ENCODE measurements around the gene IL17REL.

- TF ChIP-seq, protein P1, sequence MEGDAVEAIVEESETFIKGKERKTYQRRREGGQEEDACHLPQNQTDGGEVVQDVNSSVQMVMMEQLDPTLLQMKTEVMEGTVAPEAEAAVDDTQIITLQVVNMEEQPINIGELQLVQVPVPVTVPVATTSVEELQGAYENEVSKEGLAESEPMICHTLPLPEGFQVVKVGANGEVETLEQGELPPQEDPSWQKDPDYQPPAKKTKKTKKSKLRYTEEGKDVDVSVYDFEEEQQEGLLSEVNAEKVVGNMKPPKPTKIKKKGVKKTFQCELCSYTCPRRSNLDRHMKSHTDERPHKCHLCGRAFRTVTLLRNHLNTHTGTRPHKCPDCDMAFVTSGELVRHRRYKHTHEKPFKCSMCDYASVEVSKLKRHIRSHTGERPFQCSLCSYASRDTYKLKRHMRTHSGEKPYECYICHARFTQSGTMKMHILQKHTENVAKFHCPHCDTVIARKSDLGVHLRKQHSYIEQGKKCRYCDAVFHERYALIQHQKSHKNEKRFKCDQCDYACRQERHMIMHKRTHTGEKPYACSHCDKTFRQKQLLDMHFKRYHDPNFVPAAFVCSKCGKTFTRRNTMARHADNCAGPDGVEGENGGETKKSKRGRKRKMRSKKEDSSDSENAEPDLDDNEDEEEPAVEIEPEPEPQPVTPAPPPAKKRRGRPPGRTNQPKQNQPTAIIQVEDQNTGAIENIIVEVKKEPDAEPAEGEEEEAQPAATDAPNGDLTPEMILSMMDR (IDR thresholded peaks at IDR 0.05 in 4 of 5, conservative IDR thresholded peaks at IDR 0.05 in 1 of 5): no peak
- TF ChIP-seq POLR2A (IDR thresholded peaks at IDR 0.05): no peak
Measured at GRCh38 chr22:50041361-50042065, 28.9 kb upstream of the IL17REL start.
